HUES48 (cell line): Measurements from ENCODE around the gene PRR12.

Experiments
- H3K27ac ChIP-seq: one replicate; pipeline ENCODE4 v1.7.0; 2013; ENCODE audit warnings: low read depth, low read length, inconsistent platforms
- H3K27me3 ChIP-seq: 2 replicates; pipeline ENCODE4 v1.6.1; 2013; ENCODE audit warnings: mild to moderate bottlenecking, low read length; ENCODE audit not compliant: control insufficient read depth, insufficient read depth
- H3K36me3 ChIP-seq: 2 replicates; pipeline ENCODE4 v1.6.1; 2013; ENCODE audit warnings: low read length; ENCODE audit not compliant: control insufficient read depth, insufficient read depth
- H3K4me1 ChIP-seq: 2 replicates; pipeline ENCODE4 v1.6.1; 2013; ENCODE audit warnings: mild to moderate bottlenecking, low read length; ENCODE audit not compliant: control insufficient read depth, insufficient read depth
- H3K4me3 ChIP-seq: 2 replicates; pipeline ENCODE4 v1.5.1; 2013; ENCODE audit warnings: mild to moderate bottlenecking, low read depth, low read length
- H3K9ac ChIP-seq: 2 replicates; pipeline ENCODE4 v1.6.1; 2013; ENCODE audit warnings: mild to moderate bottlenecking, low read depth, low read length, moderate library complexity
- H3K9me3 ChIP-seq: 2 replicates; pipeline ENCODE4 v1.6.1; 2013; ENCODE audit warnings: low read length; ENCODE audit not compliant: control insufficient read depth, insufficient read depth

The PRR12 gene

DNA sequence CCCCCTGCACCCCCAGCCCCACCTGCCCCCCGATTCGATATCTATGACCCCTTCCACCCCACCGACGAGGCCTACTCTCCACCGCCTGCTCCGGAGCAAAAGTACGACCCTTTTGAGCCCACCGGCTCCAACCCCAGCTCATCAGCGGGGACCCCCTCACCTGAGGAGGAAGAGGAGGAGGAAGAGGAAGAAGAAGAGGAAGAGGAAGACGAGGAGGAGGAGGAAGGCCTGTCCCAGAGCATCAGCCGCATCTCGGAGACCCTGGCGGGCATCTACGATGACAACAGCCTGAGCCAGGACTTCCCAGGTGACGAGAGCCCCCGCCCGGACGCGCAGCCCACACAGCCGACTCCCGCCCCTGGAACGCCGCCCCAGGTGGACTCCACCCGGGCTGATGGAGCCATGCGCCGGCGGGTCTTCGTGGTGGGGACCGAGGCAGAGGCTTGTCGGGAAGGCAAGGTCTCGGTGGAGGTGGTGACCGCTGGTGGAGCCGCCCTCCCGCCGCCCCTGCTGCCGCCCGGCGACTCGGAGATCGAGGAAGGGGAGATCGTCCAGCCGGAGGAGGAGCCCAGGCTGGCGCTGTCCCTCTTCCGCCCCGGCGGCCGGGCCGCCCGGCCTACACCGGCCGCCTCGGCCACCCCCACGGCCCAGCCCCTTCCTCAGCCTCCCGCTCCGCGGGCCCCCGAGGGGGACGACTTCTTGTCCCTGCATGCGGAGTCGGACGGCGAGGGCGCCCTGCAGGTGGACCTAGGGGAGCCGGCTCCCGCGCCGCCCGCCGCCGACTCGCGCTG is 60.2 kb downstream of the PRR12 start:
- Histone ChIP-seq H3K4me1 (peaks cover 1% of the 10 kb centered on the region; the same call in 1 of the 2 replicates), H3K4me3 (no peak overlapping the region), H3K9ac (no peak overlapping the region), H3K36me3 (peaks cover 83% of the 10 kb centered on the region), H3K27ac (no peak overlapping the region), H3K9me3 (no peaks in the 10 kb centered on the region), H3K27me3 (no peaks in the 10 kb centered on the region)

DNA sequence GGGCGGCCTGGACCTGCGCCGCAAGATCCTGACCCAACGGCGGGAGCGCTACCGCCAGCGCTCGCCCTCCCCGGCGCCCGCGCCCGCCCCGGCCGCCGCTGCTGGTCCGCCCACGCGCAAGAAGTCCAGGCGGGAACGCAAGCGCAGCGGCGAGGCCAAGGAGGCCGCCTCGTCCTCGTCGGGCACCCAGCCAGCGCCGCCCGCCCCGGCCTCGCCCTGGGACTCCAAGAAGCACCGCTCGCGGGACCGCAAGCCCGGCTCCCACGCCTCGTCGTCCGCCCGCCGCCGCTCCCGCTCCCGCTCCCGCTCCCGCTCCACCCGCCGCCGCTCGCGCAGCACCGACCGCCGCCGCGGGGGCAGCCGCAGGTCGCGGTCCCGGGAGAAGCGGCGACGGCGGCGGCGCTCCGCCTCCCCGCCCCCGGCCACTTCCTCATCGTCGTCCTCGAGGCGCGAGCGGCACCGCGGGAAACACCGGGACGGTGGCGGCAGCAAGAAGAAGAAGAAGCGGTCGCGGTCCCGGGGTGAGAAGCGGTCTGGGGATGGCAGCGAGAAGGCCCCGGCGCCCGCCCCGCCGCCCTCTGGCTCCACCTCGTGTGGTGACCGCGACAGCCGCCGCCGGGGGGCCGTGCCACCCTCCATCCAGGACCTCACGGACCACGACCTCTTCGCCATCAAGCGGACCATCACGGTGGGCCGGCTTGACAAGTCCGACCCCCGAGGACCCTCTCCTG is 61.0 kb downstream of the PRR12 start:
- Histone ChIP-seq H3K9ac (no peak overlapping the region), H3K4me1 (peaks cover 5% of the 10 kb centered on the region; the same call in 1 of the 2 replicates), H3K36me3 (peaks cover 83% of the 10 kb centered on the region), H3K9me3 (no peaks in the 10 kb centered on the region), H3K27me3 (no peaks in the 10 kb centered on the region), H3K4me3 (no peak overlapping the region), H3K27ac (no peak overlapping the region)

DNA sequence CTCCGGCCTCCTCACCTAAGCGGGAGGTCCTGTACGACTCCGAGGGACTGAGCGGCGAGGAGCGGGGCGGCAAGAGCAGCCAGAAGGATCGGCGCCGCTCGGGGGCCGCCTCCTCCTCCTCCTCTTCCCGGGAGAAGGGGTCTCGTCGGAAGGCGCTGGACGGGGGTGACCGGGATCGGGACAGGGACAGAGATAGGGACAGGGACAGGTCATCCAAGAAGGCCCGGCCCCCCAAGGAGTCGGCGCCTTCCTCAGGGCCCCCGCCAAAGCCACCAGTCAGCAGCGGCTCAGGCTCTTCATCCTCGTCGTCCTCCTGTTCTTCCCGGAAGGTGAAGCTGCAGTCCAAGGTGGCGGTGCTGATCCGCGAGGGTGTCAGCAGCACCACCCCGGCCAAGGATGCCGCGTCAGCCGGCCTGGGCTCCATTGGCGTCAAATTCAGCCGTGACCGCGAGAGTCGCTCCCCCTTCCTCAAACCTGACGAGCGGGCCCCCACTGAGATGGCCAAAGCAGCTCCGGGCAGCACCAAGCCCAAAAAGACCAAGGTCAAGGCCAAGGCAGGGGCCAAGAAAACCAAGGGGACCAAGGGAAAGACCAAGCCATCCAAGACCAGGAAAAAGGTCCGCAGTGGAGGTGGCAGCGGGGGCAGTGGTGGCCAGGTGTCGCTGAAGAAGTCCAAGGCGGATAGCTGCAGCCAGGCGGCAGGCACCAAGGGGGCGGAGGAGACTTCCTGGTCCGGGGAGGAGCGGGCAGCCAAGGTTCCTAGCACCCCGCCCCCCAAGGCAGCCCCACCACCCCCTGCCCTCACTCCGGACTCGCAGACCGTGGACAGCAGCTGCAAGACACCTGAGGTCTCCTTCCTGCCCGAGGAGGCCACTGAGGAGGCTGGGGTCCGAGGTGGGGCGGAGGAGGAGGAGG is 61.8 kb downstream of the PRR12 start:
- H3K36me3 ChIP-seq: peaks cover 82% of the 10 kb centered on the region
- no peaks in the 10 kb centered on the region for H3K27me3 ChIP-seq

DNA sequence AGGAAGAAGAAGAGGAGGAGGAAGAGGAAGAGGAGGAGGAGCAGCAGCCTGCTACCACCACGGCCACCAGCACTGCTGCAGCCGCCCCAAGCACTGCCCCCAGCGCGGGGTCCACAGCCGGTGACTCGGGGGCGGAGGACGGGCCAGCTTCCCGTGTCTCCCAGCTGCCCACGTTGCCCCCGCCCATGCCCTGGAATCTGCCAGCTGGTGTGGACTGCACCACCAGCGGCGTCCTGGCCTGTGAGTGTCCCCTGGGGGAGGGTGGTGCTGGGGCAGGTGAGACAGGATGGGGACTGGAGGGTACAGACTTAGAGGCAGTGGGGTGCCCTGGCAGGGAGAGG is 62.5 kb downstream of the PRR12 start:
- Histone ChIP-seq H3K36me3 (peaks cover 81% of the 10 kb centered on the region), H3K27ac (no peak overlapping the region), H3K4me3 (no peak overlapping the region), H3K9ac (no peak overlapping the region), H3K9me3 (no peaks in the 10 kb centered on the region), H3K27me3 (no peaks in the 10 kb centered on the region), H3K4me1 (peaks cover 5% of the 10 kb centered on the region; the same call in 1 of the 2 replicates)

More for the DNA sequence above, 61.8 kb downstream of the PRR12 start:
- peaks cover 5% of the 10 kb centered on the region; the same call in 1 of the 2 replicates for H3K4me1 ChIP-seq
- no peak overlapping the region for H3K27ac ChIP-seq
- no peaks in the 10 kb centered on the region for H3K9me3 ChIP-seq
- no peak overlapping the region for H3K4me3 ChIP-seq
- H3K9ac ChIP-seq: no peak overlapping the region

DNA sequence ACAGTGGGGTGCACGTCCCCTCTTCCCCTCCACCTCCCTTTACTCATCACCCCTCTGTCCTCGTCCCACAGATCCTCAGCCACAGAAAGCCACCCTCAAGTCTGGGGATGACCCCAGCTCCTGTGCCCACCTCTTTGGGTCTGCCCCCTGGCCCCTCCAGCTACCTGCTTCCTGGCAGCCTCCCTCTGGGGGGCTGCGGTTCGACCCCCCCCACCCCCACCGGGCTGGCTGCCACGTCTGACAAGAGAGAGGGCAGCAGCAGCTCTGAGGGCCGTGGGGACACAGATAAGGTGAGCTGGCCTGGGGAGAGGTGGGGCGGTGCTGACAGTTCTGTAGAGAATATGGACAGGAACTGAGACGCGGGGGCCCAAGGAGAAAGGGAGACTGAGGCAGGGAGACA is 63.6 kb downstream of the PRR12 start:
- H3K36me3 ChIP-seq: peaks cover 84% of the 10 kb centered on the region
- no peak overlapping the region for H3K9ac ChIP-seq
- no peaks in the 10 kb centered on the region for H3K9me3 ChIP-seq
- H3K4me1 ChIP-seq: peaks cover 5% of the 10 kb centered on the region; the same call in 1 of the 2 replicates
- no peak overlapping the region for H3K4me3 ChIP-seq
- H3K27ac ChIP-seq: no peak overlapping the region
- no peaks in the 10 kb centered on the region for H3K27me3 ChIP-seq

DNA sequence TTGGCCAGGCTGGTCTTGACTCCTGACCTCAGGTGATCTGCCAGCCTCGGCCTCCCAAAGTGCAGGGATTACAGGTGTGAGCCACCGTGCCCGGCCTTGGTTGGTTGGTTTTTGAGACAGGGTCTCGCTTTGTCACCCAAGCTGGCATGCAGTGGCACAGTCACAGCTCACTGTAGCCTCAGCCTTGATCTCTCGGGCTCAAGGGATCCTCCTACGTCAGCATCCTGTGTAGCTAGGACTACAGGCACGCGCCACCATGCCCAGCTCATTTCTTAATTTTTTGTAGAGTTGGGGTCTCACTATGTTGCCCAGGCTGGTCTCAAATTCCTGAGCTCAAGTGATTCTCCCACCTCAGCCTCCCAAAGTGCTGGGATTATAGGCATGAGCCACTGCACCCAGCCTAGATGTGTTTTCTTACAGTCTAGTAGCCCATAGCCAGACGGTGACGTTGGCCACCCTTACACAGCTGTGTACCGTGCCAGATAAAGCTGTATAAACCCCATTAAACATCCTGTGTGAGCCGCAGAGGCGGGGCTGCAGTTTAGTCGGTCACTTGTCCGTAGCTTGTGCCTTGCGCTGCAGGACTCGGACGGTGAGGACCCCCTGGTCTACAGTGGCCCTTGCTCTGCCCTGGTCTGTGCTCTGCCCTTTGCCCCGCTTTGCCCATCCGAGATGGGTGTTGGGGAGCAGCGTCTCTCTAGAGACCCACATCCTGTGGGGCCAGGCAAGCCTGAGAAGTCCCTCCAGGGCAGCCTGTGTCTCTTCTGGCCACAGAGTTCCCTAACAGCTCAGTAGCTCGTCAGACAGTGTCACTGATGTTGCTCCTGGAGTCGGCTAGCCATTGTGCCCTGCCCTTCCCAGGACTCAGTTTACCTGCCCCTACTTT is 64.8 kb downstream of the PRR12 start:
- H3K27ac ChIP-seq: peak overlapping the region; percentile 70
- peaks cover 5% of the 10 kb centered on the region; the same call in 1 of the 2 replicates for H3K4me1 ChIP-seq
- no peaks in the 10 kb centered on the region for H3K27me3 ChIP-seq
- no peak overlapping the region for H3K9ac ChIP-seq
- no peak overlapping the region for H3K4me3 ChIP-seq
- H3K9me3 ChIP-seq: peaks cover 7% of the 10 kb centered on the region; the same call in 1 of the 2 replicates
- H3K36me3 ChIP-seq: peaks cover 85% of the 10 kb centered on the region

DNA sequence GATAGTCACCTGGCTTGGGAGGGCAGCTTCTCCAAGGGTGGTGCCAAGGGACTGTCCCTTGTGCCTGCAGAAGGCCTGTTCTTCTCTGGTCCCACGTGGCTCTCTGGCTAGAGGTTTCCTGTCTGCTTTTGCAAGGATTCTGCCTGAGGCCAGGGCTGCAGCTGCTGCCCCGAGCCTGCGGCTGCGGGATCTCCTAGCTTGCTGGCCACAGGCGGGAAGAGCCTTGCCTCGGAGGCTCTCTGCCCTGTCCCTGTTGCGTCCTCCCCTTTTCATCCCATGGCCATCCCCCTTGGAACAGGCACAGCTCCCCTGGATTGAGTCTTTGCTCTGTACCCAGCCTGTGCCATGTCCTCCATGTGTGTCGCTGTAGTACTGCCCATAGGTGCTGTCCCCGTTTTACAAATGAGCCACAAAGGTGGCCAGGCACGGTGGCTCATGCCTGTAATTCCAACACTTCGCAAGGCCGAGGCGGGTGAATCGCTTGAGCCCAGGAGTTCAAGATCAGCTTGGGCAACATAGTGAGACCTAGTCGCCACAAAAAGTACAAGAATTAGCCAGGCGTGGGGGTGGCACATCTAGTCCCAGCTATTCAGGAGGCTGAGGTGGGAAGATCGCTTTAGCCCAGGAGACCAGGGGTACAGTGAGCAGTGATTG is 65.6 kb downstream of the PRR12 start:
- no peak overlapping the region for H3K9ac ChIP-seq
- peaks cover 86% of the 10 kb centered on the region for H3K36me3 ChIP-seq
- no peaks in the 10 kb centered on the region for H3K27me3 ChIP-seq
- H3K27ac ChIP-seq: peak overlapping the region; percentile 70
- H3K4me1 ChIP-seq: peaks cover 5% of the 10 kb centered on the region; the same call in 1 of the 2 replicates
- H3K4me3 ChIP-seq: no peak overlapping the region
- H3K9me3 ChIP-seq: peaks cover 7% of the 10 kb centered on the region; the same call in 1 of the 2 replicates

DNA sequence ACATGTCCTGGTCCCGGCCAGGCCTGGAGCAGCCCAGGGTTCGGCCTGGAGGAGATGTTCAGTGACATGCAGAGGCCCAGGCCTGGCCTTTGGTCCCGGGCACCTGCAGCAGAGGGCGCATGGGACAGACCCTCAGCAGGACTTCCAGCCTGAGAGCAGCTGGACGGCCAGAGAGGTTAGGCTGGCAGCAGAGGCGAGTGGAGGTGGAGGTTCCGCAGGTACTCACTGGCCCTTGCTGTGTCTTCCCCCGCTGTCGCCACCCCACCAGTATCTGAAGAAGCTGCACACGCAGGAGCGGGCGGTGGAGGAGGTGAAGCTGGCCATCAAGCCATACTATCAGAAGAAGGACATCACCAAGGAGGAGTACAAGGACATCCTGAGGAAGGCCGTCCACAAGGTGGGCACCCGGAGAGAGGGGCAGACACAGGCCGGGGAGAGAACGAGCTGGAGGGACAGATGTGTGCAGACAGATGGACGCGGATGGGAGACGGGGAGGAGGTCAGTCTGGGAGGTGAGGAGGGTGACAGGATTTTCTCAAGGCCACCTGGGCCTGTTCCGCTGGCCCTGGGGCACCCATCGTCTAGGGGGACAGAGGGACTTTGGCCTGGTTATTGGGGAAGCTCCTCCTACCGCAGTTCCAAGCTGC is 66.6 kb downstream of the PRR12 start:
- Histone ChIP-seq H3K9me3 (peaks cover 7% of the 10 kb centered on the region; the same call in 1 of the 2 replicates), H3K4me3 (no peak overlapping the region), H3K4me1 (peaks cover 5% of the 10 kb centered on the region; the same call in 1 of the 2 replicates), H3K9ac (no peak overlapping the region), H3K36me3 (peaks cover 92% of the 10 kb centered on the region), H3K27ac (peak overlapping the region; percentile 70), H3K27me3 (no peaks in the 10 kb centered on the region)

DNA sequence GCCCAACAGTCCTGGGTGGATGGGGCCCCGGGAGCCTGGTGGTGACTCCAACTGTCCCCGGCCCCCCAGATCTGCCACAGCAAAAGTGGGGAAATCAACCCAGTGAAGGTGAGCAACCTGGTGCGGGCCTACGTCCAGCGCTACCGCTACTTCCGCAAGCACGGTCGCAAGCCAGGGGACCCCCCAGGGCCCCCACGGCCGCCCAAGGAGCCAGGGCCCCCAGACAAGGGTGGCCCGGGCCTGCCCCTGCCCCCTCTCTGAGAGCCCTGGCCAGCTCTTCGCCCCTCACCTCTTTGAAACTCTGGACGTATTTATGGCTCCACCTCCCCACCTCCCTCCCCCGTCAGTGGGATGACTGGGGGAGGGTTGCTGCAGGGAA is 67.1 kb downstream of the PRR12 start:
- H3K9ac ChIP-seq: no peak overlapping the region
- H3K27ac ChIP-seq: no peak overlapping the region
- H3K4me3 ChIP-seq: no peak overlapping the region
- no peaks in the 10 kb centered on the region for H3K27me3 ChIP-seq
- peaks cover 5% of the 10 kb centered on the region; the same call in 1 of the 2 replicates for H3K4me1 ChIP-seq
- H3K9me3 ChIP-seq: peaks cover 7% of the 10 kb centered on the region; the same call in 1 of the 2 replicates
- peaks cover 92% of the 10 kb centered on the region for H3K36me3 ChIP-seq
